Limb (tissue), 2 donors: ENCODE data around the gene SMAD6.
"Not testable (repeated sequence)": the region's sequence is repeated elsewhere in the genome, so short reads cannot be mapped to it uniquely, and the experiment has no call there.

Experiments
- DNase-seq, 2 donors: peaks; one replicate each; pipeline ENCODE4 v3.0.0-alpha.2; 2016; ENCODE audit errors: extremely low spot score in 2 of 2

Gene SMAD6

DNA sequence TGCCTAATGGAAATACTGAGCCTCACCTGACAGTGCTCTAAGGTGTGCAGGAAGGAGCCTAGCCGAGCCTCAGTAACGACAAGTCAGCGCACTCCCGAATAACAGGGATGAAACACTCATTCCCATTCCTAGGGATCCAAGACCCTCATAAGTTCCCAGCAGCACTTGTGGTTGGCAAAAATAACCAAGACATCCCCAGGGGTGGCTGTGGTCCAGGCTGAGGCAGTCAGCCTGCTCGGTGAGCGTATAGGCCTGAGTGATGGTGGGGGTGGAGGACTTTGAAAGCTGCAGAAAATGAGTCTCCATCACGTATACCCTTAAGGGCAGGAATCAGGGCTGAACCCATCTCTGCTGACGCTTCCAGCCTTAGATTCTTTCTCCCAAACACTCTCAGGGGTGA is 120.1 kb downstream of the SMAD6 start:
- DNase-seq: no peak

GRCh38 chr15:66822576-66822975 is 120.5 kb downstream of the SMAD6 start:
- DNase-seq: no peak

GRCh38 chr15:66823601-66824000 is 121.6 kb downstream of the SMAD6 start:
- no peak for DNase-seq

DNA sequence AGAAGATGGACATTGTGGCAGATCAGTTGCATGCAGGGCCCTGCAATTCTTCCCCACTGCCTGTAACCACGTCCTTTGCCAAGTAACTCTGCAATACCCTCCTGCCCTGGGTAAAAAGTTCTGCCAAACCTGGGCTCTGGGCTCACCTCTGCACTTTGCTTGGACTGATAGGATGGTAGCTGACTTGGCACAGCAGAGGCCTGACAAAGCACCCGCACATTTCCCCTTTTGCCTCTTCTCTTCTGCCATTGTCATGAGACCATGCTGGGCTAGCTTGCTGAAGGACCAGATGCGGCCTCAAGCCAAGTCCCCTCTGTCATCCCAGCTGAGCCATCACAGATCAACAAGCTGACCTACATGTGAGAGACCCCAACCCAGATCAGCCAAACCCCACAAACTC is 122.4 kb downstream of the SMAD6 start:
- DNase-seq: no peak

DNA sequence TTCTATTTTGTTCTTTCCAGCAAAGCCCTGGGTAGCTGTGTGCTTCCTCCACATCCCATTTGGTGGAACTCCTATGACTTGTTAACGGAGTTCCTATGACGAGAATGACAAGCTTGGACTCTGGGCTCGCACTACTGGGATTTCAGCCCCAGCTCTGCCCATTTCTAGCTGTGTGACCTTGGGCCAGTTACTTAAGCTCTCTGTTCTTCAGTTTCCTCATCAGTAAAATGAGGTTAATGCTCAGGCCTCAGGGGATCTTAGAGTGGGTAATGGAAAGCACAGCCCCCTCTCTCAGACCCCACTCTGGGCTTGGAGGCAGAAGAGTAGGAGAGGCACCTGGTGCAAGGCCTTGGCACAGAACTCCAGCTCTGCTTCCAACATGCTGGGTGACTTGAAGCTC is 123.1 kb downstream of the SMAD6 start:
- no peak for DNase-seq

DNA sequence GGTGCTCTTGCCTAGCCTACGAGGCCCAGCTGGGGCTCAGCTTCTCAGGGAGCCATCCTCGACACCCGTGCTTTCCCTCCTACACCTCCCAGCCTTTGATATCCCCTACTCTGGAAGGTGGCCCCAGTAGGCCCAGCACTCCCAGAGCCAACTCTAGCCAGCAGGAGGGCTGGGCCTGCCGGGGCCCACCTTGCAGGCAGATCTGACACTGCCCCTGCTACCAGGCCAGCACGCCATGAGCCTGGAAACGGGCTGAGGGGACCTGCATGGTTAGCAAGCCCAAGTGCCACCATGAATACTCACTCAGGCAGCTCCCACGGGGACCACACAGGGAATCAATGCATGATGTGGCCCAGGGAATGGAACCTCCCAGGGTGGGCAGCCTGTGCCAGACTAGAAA is 123.7 kb downstream of the SMAD6 start:
- no peak for DNase-seq

- DNase-seq: no peak
Observed at GRCh38 chr15:66826507-66826906, 124.5 kb downstream of the SMAD6 start.

DNA sequence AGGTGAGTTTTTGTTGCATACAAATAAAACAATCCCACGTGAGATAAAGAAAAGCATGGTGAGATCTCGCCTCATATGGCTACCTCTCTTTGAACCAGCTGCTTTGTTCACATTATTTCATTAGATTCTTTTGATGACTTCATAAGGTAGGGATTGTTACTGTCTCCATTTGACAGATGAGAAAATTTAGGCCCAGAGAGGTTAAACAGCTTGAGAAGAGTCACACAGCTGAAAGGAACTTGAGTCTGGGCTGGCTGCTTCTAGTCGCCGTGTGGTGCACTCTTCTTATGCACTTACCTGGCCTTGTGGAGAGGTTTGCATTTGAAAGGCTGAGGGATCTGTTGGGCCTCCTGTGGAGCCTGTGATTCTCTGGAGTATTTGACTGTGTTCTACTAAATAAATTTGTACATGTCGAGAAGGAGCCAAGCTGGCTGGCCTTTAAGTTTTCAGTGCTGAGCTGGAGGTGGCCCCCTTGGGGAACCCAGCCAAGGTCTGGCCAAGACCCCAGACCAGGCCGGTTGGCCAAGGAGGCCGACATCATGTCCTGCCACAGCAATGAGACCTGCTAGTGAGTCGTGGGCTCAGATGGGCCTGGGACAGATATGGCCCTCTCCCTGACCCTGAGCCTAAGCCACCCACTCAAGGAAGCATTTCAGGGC is 125.1 kb downstream of the SMAD6 start:
- no peak for DNase-seq

- no peak for DNase-seq
Observed at GRCh38 chr15:66827698-66828055, 125.6 kb downstream of the SMAD6 start.

DNA sequence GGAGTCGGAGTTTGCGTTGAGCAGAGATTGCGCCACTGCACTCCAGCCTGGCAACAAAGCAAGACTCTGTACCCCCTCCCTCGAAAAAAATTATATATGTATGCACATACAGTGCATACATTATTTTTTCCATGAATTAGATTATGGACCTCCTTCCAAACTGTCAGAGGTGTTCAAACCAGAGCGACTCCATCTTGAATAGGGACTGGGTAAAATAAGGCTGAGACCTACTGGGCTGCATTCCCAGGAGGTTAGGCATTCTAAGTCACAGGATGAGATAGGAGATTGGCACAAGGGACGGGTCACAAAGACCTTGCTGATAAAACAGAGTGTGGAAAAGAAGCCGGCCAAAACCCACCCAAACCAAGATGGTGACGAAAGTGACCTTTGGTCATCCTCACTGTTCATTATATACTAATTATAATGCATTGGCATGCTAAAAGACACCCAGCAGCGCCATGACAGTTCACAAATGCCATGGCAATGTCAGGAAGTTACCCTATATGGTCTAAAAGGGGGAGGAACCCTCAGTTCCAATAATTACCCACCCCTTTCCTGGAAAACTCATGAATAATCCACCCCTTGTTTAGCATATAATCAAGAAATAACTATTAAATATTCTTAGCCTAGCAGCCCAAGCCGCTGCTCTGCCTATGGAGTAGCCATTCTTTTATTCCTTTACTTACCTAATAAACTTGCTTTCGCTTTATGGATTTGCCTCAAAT is 126.9 kb downstream of the SMAD6 start:
- DNase-seq: not testable (repeated sequence)

- DNase-seq: no peak
Observed at GRCh38 chr15:66829551-66830121, 127.6 kb downstream of the SMAD6 start.

- DNase-seq: no peak
Observed at GRCh38 chr15:66830358-66830757, 128.3 kb downstream of the SMAD6 start.

- no peak for DNase-seq
Observed at GRCh38 chr15:66830823-66831222, 128.8 kb downstream of the SMAD6 start.

- DNase-seq: no peak
Observed at GRCh38 chr15:66831289-66831688, 129.3 kb downstream of the SMAD6 start.

DNA sequence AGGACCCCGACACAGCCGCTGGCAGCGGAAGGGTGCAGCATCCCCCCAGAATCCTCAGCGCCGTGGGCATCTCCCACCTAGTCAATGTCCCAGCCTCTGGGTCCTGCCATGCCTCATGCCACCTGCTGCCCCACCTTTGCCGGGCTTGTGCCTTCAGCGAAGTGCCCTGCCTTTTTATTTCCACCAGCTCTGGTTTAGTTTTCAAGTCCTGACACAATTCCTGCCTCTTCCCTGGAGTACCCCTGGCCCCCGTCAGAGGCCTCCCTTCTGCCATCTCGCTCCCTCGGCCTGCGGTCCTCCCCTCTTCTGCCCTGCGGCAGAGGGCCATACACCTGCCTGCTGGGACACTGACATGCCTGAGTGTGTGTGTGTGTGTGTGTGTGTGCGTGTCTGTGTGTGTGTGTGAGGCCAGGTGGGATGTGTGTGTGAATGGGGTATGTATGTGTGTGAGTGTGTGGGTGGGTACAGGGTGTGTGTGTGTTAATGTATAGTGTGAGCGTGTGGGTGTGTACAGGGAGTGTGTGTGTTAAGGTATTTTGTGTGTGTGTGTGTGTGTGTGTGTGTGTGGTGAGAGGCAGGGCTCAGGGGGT is 129.9 kb downstream of the SMAD6 start:
- DNase-seq: no peak
